Right hindlimb (tissue), 1 donor: ENCODE data around the gene BIRC5.
"Not testable (repeated sequence)": the region's sequence is repeated elsewhere in the genome, so short reads cannot be mapped to it uniquely, and the experiment has no call there.

Experiments used
- DNase-seq: peaks from one replicate; pipeline ENCODE4 v3.0.0-alpha.2; 2018

The BIRC5 gene

DNA sequence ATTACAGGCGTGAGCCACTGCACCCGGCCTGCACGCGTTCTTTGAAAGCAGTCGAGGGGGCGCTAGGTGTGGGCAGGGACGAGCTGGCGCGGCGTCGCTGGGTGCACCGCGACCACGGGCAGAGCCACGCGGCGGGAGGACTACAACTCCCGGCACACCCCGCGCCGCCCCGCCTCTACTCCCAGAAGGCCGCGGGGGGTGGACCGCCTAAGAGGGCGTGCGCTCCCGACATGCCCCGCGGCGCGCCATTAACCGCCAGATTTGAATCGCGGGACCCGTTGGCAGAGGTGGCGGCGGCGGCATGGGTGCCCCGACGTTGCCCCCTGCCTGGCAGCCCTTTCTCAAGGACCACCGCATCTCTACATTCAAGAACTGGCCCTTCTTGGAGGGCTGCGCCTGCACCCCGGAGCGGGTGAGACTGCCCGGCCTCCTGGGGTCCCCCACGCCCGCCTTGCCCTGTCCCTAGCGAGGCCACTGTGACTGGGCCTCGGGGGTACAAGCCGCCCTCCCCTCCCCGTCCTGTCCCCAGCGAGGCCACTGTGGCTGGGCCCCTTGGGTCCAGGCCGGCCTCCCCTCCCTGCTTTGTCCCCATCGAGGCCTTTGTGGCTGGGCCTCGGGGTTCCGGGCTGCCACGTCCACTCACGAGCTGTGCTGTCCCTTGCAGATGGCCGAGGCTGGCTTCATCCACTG, at the start of gene BIRC5:
BIRC5 (plus strand) TSS at position 238 of the 690 bp plus-strand sequence; CDS start at position 302, 64 bp downstream.
- DNase-seq: peak; percentile 90

DNA sequence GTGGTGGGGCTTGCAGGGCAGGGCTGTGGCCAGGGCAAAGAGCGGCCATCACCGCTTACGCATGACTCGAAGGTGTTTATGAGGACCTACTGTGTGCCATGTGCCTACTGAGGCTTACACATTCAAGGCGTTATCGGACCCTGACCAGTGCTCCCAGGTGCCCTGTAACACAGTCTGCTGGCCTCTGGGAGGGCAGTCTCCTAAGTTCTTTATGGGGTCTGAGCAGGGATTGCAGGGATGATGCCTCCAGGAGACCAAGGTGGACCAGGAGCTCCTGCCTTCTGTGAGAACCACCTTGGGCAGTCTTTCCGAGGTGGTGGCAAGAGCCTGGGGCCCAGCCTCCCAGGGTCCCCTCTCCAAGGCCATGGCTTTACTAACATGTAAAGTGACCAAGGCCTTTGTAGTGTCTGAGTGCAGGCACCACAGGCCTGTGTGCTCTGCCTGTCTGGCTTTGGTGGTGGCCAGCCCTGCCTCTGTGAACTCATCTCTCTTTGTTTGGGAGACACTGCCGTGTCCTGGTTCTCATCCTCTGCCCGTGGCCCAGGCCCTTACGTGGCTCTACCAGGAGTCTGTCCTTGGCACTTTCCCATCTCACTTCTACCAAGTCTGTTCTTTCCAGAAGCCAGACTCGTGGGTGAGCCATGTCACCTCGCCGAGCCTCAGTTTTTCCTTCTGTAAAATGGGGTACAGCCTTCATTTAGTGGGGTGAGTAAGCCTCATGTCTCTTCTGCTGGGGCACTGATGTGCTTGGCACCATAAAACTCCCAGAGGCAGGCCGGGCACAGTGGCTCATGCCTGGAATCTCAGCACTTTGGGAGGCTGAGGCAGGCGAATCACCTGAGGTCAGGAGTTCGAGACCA, 49.1 kb upstream of the BIRC5 start:
- no peak for DNase-seq

DNA sequence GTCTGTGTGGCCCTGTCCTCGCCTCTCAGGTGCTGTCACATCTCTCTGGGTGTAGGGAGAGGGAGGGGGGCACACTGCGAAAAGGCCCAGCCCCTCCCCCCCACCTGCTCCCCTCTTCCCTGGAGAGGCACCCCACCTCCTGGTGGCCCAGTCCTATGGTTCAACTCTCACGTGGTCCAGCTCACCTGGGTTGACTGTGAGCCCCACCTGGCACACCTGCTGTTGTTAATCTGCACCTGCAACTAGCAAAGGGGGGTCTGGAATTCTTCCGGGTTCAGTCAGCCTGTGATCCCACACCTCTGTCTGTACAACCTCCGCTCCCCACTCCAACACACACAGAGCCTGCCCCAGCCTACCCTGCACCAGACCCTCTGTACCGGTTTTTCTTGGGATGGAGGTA, 47.6 kb upstream of the BIRC5 start:
- DNase-seq: no peak

DNA sequence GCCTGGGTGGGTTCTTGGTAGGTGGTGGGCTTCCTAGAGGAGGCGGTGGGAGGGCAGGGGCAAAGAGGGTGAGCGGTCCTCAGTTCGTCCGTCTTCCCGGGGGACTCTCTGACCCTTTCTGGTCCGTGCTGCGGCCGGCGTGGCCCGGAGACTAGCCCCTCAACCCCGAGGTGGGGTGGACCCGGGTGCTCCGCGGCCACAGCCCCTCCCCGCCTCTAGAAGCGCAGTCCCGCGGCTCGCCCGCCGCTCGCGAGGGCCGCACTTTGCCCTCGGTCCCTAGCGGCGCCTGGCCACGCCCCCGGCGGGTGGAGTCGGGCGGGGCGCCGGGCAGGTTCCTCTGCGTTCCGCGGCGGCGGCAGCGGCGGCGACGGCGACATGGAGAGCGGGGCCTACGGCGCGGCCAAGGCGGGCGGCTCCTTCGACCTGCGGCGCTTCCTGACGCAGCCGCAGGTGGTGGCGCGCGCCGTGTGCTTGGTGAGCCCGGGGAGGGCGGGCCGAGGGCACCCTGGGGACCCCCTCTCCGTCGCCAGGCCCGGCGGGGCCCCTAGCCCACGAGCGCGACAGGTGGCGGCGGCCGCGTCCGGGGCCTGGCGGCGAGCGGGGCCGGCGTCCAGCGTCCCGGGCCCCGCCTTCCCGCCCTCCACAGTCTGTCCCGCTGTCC, 45.7 kb upstream of the BIRC5 start, which contains the start of gene SYNGR2:
SYNGR2 (plus strand) TSS at position 340 of the 661 bp plus-strand sequence; CDS start at position 376, 36 bp downstream.
- DNase-seq: peak; percentile 73

DNA sequence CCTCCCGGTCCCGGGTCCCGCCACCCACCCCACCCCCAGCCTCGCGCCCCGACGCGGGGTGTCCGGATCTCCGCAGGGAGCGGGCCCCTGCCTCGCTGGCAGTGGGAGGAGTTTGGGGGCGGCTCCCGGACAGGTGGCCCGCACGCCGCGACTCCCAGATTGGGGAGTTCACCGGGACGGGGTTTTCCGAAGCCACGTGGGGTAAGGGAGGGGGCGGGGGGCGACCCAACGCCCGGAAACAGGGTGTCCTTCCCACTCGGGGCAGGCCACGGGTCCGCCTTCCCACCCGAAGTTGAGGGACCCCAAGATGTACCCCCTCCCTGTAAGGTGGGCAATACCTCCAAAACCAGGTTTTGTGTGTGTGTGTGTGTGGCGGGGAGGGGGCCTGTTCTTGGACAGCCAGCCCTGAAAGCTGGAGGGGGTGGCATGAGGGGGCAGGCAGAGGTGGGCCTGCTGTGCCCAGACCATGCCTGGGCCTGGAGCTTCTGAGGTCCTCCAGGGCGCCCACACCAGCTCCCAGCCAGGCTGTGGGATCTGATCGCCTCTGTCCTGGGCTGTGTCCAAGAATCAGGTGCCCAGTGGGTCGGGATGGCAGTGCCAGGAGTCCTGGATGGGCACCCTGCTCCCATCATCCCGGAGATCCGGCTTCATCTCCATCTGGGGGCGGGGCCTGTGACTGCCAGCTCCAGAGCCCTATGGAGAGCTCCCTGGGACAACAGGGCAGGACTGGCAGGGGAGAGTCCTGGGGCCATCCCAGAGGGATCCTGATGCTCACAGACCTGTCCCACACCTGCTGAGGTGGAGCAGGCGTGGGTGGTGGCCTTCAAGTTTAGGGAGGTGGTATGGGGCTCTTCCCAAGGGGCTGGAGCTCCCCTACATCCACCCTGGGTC, 44.9 kb upstream of the BIRC5 start:
- DNase-seq: no peak

DNA sequence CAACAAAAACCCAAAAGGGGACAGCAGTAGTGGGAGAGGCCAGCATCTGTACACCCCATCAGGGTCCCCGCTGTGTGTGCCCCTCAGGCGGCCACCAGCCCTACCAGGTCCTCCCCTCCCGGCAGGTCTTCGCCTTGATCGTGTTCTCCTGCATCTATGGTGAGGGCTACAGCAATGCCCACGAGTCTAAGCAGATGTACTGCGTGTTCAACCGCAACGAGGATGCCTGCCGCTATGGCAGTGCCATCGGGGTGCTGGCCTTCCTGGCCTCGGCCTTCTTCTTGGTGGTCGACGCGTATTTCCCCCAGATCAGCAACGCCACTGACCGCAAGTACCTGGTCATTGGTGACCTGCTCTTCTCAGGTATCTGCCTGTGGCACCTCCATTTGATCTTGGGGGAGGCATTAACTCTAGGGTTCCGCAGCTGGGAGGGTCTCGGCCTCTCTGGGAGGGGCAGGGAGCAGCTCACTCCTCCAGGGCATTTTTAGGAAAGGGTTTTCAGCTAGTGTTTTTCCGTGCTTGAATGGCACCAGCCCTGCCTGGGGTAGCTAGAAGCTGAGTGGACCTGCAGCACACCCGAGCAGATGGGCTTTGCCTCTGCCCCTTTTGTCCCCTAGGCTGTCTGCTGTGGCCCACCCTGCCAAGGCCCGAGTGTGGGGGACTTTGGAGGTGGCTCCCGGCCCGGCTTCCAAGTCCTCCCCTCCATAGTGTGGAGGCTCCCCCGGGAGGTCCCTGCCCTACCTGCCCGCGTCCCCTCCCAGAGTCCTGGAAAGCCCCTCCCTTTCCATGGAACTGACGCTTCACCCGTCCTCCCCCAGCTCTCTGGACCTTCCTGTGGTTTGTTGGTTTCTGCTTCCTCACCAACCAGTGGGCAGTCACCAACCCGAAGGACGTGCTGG, 43.1 kb upstream of the BIRC5 start:
- DNase-seq: no peak

DNA sequence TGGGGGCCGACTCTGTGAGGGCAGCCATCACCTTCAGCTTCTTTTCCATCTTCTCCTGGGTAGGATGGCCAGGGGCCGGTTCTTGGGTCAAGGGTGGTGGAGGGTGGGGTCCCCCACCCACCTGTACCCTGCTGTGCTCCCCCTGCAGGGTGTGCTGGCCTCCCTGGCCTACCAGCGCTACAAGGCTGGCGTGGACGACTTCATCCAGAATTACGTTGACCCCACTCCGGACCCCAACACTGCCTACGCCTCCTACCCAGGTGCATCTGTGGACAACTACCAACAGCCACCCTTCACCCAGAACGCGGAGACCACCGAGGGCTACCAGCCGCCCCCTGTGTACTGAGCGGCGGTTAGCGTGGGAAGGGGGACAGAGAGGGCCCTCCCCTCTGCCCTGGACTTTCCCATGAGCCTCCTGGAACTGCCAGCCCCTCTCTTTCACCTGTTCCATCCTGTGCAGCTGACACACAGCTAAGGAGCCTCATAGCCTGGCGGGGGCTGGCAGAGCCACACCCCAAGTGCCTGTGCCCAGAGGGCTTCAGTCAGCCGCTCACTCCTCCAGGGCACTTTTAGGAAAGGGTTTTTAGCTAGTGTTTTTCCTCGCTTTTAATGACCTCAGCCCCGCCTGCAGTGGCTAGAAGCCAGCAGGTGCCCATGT, 42.3 kb upstream of the BIRC5 start:
- not testable (repeated sequence) for DNase-seq

DNA sequence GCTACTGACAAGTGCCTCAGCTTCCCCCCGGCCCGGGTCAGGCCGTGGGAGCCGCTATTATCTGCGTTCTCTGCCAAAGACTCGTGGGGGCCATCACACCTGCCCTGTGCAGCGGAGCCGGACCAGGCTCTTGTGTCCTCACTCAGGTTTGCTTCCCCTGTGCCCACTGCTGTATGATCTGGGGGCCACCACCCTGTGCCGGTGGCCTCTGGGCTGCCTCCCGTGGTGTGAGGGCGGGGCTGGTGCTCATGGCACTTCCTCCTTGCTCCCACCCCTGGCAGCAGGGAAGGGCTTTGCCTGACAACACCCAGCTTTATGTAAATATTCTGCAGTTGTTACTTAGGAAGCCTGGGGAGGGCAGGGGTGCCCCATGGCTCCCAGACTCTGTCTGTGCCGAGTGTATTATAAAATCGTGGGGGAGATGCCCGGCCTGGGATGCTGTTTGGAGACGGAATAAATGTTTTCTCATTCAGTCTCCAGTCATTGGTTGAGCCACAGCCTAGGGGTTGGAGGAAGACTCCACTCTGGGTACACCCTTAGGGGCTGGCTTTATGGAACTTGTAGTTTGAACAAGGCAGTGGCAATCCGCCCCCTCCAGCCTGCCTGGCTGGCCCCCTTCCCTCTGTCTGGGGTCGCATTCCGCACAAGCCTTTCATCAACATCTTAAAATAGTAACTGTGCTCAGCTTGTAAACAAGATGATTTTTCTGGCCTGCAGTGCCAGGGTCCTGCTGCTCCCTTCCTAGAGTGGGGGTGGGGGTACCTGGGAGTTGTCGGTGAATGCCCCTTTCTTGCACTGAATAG, 41.6 kb upstream of the BIRC5 start:
- DNase-seq: peak; percentile 39

DNA sequence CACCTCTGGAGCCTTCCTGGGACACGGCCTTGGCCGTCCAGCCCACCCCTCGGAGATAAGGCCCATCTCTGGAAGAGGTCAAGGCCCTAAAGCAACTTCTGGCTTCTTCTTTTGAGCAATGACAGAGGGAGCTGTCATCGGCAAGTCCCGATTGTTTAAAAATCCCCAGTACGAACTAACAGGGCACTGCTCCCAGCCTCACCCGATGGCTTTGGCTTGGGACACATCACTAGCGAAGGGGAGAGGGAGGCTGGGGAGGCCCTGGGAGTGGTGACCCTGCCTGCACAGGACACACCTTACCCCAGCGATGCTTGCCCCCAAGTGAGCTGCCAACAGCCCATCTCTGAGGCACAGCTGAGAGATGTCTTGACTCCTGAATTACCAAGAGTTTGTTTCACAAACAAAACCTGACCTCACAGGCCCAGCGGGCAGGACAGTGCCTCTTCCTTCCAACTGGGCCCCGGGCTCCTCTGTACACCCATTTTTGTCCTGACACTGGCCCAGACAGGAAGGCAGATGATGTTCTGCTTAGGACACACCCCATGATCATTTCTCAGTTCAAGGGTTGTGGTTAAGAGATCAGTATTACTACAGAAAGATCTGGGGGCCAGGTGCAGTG, 40.8 kb upstream of the BIRC5 start:
- DNase-seq: no peak

DNA sequence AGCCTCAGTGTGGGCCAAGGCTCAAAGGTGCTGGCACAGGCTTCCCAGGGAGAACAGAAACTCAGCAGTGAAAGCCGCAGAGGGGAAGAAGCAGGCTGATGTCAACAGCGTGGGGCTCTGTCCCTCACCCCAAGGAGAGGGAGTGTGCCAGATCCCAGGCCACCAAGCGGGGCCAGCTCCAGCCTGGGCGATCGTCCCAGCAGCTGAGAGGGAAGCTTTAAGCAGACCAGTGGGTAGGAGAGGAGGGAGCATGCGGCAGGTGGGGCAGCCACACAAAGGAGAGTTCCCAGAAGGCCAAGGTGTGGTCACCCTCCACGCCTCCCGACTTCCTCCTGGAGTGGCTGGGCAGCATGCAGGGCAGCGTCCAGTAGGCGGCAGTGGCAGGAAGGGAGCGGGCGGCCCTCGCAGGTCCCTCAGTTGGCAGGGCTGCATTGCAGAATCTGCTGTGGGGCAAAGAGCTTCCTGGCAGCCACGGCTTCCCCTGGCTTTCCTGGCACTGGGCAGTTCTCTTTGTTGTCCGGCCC, 39.6 kb upstream of the BIRC5 start:
- peak; percentile 46 for DNase-seq

DNA sequence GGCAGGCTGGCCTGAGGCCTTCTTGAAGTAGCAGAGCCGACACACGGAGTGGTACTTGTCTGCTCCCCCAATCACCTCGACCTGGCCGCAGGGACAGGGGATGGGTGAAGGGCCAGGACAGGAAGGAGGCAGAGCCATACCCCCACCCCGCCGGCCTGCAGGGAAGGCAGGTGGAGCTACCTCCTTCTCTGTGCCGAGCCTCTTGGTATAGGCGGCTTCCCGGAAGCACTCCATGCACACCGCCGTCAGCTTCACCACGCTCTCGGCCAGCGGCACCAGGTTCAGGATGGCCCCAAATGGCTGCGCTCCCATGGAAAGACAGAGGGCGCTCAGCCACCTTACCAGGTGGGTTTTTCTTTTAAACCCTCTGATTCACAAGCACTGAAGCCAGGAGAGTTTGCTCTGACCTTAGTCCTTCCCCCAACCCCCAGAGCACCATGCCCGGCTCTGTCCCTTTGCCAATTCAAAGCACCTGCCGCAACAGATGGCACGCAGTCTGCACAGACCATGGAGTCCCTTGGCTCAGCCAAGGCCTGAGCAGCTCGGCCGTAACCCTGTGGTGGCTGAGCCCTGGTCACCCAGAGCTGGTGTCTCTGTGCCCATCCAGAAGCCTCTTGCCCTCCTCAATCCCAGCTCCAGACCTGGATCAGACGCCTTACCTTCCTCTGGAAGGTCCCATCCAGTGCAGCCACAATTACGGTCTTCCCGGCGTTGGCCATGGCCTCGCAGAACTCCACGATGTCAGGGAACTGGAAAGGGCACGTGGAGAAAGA, 39.0 kb upstream of the BIRC5 start:
- no peak for DNase-seq

DNA sequence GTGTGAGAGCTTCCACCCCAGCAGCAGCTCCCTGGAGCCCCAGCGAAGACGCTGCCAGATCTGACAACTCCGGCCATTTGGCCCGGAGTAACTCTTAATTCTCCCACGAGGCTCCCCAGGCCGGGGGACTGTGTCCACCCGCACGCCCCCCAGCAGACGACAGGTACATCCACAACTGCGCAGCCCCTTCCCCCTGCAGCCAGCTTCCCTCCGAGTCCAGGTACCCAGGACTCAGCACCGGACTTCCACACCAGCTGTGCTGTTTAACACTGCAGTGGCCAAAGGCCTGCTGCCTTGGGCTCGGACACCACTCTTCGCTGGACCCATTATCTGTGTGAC, 38.4 kb upstream of the BIRC5 start:
- DNase-seq: no peak

DNA sequence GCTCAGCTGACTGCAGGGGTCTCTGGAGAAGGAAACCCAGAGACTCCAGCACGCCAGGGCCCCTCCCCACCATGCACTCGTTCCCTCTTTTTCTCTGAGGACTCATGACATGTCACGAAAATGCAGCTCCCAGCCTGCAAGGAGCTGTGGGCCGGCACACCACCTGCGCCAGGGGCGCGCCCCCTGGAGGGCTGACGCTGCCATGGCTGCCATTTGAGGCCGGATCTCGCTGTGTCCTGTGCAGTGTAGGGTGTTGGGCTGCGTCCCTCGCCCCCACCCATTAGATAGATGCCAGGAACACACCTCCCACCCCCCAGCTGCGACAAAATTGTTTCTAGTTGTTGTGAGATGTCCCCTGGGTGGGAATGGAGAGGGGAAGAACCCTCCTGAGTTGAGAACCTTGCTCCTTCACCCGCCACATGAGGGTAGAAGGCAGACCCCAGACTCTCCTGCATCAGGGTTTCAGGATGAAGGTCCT, 37.5 kb upstream of the BIRC5 start:
- DNase-seq: peak; percentile 70

DNA sequence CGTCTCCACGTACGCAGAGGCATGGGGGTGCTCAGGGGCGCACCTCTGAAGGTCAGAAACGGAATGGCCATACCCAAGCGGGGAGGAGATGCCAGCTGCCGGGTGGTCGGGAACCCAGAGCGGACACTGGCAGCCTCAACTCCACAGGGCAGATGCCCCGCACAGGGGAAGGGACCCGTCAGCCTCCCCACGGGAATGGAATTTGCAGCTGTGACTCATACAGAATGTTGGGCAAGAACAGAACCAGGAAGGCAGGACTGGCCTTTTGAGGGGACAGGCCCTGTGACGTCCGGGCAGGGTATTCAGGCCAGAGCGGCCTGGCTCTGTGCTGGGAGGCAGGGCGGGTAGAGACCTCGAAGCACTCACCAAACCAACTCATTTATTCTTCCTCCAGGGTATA, 34.7 kb upstream of the BIRC5 start:
- no peak for DNase-seq

DNA sequence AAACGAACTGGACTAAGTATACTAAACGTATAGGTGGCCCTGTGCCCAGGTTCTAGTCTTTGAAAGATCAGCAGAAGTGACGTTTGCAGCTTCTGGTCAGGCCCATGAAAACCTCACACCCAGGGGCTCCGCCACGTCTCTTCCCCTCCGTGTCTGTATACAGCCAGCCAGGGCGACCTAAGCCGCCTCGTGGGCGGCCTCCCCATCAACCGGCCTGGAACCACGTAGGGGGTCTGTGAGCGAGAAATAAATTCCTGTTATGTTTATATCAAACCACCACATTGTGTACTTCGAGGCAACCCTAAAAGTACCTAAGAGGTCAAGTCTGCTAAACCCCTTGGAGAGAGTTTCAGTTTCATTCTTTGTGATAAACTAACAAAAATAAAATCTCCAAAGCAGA, 34.0 kb upstream of the BIRC5 start:
- no peak for DNase-seq

DNA sequence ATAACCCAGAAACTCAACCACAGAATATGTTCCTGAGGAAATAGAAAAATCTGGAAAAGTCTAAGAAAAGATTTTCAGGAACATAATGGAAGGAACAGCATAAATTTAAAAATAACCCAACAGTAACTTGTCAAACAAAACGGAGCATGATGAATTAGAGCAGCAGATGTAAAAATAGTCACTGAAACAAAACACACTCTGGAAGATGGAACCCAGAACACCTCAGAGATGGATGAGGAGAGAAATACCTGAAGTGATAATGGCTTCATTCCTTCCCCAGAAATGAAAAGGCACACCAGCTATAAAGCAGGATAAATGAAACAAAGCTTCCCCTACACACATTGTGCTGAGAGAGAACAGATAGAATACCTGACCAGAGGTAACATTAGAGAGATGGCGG, 33.5 kb upstream of the BIRC5 start:
- DNase-seq: no peak

DNA sequence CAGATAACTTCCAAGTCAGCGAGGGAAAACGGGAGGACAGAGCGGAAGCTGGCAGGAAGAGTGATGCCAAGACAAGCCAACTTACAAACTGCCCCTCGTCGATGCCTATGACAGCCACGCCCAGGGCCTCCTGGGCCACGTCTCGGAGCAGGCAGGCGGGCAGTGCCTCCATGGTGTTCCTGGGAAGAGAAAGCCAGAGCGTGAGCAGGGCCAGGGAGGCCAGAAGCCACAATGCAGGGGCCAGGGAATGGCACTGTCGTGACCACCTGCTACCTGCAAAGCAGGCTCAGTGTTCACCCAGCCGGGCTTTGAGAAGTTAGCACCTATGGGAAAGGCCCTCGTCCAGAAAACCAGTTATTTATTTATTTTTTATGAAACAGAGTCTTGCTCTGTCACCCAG, 31.5 kb upstream of the BIRC5 start:
- no peak for DNase-seq

DNA sequence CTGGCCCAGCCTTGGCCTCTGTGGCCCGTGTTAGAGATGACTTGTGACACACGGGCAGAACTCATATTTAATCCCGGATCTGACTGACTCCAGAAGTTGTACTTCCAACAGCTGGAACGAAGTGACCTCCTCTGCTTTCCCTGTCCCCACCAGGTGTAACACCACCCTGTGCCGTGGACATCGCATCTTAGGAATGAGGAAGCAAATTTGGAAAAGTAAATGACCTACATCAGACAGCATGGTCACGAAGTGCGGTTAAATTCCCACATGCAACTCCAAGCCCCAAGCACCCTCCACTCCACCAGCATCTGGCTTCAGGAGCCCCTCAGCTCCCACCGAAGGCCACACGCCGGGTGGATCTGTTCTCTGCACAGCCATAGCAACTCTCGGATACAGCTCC, 30.1 kb upstream of the BIRC5 start:
- DNase-seq: no peak
